ENCODE data around the gene SMCO2.

- TF ChIP-seq POLR2A (IDR thresholded peaks at IDR 0.05; ENCODE audit: low read length) (peak; percentile 54), GATA1 (IDR thresholded peaks at IDR 0.05; ENCODE audit: low read depth, low read length) (no peak)
These were observed 77.3 kb downstream of the SMCO2 start, which contains the start of gene PPFIBP1 for GRCh38 chr12:27523642-27524493.
